CD4-positive, alpha-beta T cell treated with Interleukin-15 for 4 hours (primary cell): ENCODE data around the gene NOXO1.
A peak's percentile ranks its signal among the peaks of the same experiment; 100 is the strongest.
"Not testable (repeated sequence)": the region's sequence is repeated elsewhere in the genome, so short reads cannot be mapped to it uniquely, and the experiment has no call there.

Experiments used
- DNase-seq: peaks from one replicate; pipeline ENCODE4 v3.0.0-alpha.2; 2020; ENCODE audit warnings: low spot score

NOXO1 gene

DNA sequence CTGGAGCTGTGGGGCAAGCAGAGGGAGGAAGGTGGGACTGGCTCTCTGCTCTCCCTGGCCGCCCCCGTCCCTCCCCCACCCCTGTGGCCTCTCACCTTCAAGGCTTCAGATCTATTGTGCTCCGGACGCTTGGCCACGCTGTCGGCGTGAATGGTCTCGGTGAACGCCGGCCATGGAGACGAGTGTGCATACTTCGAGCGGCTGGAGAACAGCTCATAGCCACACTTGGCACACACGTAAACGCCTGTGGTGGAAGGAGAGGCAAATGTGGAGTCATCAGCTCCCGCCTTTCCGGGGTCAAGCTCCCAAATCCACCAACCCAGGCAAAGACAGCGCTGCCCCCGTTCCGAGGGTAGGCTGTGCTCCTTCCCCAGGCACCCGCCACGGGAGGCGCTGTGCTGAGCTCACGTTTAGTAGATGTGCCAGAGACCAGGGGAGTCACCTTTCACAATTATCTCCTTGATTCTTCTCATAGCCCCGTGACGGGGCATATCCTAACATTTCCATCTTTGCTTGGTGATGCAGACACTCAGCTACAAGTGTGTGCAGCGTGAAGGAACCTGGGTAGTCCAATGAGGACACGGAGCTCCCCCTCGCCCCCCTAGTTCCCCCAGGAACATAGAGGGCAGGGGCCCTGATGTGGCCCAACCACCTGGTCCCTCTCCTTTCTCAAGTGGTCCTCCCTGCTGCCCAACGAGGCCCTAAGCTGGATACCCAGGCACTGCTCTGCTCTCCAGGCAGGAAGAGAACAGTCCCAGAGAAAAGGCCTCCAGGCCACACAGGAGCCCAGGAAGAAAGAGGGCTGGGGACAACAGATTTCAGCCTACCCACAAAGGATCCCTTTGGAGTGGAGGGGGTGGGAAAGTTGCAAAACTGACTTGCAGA lies 39.9 kb downstream of the NOXO1 start:
- no peak for DNase-seq

DNA sequence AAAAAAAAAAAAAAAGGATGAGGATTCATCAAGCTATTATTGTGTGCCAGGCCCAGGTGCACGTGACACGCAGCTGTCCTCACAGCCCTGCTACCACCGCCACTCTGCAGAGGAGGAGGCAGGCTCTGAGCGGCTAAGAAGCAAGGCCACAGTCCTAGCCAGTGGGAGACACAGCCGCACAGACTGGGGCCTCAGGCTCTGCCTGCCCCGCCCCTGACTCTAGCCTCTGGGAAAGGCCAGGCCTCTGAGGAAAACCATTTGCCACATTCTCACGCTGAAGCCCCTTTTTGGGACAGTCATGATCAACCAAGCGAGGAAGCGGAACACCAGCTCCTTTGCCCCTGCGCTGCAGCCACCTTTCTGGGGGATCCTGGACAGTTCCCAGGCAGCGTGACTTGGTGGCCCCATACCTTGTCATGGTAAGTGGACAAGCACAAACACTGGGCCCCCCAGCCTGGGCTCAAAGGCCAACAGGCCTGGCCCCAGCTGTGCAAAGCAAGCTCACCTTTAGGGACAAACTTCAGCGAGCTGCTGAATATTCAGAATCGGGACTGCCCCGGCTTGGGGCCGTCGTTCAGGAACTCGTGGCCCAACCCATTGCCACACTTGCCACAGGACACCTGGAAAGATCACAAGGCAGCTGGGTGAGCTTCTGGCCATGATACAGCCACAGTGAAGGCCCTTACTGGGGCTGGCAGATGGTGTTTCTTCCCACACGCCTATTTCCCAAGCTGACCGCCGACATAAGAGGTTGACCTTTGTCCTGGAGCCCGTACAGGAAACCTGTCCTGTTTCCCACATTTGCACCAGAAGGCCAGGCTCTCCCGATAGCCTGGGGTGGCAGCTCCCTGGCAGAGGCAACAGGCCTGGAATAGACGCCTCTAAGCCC lies 40.8 kb downstream of the NOXO1 start:
- no peak for DNase-seq

DNA sequence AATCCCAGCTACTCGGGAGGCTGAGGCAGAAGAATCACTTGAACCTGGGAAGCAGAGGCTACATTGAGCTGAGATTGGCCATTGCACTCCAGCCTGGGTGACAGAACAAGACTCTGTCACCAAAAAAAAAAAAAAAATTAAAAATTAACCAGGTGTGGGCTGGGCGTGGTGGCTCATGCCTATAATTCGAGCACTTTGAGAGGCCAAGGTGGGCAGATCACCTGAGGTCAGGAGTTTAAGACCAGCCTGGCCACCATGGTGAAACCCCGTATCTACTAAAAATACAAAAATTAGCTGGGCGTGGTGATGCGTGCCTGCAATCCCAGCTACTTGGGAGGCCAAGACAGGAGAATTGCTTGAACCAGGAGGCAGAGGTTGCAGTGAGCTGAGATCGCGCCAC lies 41.4 kb downstream of the NOXO1 start:
- DNase-seq: not testable (repeated sequence)

DNA sequence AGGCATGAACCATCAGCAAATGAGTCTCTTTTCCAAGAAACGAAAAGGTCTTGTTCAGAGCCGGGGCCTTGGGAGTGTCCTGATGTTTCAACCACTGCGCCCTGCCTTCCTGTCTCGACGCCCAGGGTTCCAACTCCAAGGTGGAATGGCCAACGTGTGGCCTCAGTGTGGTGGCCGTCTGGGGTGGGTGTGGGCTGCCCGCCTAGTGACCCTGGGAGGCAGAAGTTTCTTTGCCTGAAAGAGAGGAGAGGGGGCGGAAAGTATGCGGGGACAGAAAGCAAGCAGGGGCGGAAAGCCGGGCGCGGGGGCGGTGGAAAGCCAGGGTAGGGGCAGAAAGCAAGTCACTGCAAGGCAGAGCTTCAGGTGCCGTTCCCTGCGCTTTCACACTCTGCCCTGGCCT lies 42.4 kb downstream of the NOXO1 start:
- DNase-seq: no peak

DNA sequence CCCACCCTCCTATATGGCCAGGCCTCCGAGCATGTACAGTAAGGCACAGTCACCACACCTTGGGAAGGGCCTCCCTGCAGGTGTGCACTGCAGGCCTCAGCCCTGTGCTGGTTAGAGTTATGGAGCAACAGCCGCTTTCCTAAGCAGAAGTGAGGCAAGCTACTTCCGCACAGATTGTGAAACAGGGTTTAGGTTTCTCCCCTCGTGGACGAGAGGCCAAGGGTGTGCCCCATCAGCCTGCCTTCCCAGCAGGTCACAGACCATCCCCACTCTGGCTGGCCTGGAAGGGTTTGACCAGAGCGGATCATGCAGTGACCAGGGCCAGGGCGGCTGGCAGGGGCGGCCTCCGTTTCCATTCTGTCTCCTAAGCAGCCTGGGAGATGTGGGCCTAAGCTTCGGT lies 43.0 kb downstream of the NOXO1 start:
- no peak for DNase-seq

DNA sequence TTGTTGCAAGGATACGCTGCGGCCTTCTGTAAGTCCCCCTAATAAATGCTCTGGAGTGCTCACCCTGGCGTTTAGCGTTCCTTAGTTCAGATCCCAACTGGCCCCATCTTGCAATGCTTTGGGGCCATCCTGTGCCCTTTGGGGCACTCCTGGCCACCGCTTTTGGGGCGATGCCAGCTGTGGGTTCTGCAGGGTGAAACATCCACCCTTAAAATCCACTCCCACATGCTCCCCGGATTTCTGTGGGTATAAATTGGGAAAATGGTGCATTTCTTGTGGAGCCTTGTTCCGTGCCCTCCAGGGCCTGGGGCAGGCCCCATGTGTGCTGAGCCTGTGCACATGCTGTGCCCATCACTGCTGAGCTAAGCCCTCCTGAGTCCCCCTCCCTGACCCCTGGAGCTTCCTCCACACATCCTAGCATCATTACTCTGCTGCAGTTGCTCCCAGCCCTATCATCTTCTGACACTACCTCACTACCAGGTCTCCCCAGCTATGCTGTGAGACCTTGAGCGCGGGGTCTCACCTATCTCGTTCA lies 44.3 kb downstream of the NOXO1 start:
- no peak for DNase-seq

DNA sequence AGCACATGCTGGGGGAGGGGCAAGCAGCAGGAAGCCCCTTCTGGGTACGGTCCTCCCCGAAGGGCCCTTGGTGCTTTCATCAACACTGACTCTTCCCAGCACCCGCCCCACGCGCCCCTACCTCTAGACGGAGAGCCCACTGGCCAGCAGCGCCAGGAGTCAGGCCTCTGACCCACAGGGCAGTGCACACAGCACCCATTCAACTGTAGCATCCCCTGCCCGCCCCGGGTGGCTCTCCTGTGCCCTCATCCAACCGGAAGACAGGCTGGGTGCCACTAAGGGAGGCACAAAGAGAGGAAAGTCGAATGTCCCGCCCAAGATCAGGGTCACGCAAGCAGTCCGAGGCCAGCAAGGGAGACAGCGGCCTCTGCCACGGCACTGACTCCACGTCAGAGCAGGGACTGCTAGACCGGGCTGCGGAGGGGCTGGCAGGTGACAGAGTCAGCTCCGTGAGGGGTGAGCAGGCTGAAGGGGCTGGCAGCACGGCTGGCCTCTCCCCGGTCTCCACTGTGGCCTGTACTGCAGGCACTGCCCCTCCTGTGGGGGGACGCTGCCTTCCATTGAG lies 48.1 kb downstream of the NOXO1 start:
- no peak for DNase-seq

DNA sequence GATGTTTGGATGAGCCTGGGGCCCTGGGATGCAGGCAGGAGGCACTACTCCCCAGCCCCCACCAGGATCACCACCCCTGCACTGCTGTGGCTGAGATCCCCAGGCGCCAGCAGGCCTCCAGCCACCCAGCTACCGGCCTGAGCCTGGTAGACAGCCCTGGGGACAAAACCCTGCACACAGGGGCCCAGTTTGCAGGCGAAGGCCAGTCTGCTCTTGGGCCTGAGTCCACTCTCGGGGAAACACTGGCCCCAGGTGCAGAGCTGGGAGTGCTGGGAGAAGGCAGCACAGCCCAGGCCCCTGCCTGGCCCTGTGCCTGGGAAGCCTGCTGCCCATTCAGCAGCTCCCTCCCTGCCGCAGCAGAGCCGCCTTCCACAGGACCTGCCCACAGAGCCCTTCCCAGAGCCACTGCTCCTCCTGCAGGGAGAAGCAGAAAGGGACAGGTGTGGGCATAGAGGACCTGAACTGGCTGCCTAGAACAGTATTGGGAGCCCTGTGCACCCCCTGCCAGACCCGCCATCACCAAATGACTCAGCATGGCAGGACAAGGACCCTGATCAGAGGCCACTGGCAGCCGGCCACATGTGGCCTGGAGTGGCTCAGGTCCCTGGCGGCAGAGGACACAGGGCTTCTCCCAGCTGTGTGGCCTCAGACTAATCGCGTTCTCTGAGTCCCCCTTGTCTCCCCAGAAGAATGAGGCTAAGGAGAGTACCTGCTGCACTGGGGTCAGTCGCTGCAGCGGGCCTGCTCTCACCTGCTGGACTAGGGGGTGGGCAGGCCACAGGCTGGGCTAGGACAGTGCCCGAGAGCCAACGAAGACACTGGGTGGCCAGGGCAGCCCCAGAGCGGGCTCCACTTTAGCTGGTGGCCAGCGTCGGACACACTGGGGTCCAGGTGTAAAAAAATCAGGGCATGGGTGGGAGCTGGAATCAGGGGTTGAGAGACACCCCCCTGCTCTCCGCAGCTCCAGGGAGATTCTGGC lies 48.9 kb downstream of the NOXO1 start:
- DNase-seq: no peak

DNA sequence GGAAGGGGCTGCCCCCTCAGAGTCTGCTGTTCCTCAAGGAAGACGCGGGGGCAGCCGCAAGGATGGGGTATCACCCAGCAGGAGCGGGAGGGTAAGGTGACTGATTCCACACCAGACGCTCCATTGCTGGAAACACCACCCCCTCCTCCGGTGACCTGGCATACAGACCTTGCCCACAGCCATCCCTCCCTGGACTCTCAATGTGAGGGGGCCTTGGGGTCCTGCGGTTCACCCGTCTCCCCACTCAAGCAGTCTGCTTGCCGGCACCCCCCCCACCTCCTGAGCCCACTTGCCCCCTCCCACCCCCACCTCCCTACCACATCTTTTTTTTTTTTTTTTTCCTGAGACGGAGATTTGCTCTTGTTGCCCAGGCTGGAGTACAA lies 50.9 kb downstream of the NOXO1 start:
- no peak for DNase-seq

DNA sequence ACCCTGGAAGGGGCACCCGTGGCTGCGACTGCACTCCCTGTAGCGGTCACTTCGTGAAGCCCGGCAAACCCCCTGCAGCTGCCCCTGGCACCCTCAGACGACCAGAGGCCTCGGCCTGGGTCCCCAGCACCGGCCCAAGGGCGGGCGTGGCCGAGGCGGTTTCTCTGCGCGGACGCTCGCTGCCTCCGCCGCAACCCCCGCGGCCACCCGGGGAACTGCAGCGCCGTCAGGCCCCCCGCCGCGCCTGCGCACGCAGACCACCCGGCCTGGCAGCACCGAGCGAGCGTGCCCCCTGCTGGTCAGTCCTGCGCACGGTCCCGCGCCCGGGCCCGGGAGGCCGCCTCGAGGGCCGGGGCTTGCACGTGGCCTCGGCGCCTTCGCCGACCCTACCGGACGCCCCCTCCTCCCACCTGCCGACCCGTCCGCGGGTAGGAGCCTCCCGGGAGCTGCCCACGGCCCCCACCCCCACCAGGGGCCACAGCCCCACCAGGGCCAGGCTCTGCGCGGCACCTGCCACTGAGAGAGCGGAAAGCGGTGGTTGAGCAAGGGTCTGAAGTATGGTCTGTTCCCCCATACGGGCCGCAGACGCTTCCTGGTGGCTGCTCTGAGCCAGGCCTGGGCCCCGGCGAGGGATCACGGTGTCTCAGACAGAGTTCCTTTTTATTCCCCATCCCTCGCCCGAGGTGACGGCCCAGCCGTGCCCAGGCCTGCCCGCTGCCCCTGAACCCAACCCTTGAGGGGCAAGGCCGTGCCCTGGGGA lies 51.5 kb downstream of the NOXO1 start:
- peak; percentile 90 for DNase-seq

DNA sequence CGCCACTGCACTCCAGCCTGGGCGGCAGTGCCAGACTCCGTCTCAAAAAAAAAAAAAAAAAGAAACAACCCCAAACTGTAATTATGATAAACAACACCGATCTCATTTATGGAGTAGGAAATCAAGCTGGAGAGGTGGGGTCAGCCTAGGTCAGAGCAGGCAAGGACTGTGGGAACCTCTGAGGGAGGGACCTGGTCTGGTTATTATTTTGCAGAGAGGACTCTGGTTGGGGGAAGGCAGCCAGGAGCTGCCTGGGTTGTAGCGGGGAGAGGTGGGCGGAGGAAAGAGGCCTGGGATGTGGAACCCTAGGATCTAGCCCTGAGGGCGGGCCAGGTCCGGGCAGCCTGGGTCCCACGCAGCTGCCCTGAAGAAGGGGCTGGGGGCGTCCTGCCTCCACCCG lies 52.2 kb downstream of the NOXO1 start:
- DNase-seq: no peak
